Measurements from ENCODE around the gene MED6.
A peak's percentile ranks its signal among the peaks of the same experiment; 100 is the strongest.

Gene MED6

DNA sequence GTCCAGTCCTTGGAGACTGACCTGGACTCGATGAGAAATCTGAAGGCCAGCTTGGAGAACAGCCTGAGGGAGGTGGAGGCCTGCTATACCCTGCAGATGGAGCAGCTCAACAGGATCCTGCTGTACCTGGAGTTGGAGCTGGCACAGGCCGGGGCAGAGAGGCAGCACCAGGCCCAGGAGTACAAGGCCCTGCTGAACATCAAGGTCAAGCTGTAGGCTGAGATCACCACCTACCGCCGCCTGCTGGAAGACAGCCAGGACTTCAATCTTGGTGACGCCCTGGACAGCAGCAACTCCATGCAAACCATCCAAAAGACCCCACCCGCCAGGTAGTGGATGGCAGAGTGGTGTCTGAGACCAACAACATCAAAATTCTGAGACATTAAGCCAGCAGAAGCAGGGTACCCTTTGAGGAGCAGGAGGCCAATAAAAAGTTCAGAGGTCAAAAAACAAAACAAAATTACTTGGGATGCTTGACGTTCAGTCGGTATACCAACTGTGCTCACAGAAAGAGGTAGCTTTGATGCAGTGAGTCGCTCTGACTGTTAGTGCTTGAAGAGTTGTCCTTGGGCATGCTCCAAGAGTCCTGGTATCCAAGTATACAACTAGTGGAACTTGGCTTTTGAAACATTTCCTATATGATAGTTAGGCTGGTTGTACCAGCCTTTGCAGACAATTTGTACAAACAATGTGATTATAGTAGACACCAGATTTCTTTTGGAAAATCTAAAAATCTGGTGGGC, 4.8 kb downstream of the MED6 start:
- DNase-seq, result no peak

DNA sequence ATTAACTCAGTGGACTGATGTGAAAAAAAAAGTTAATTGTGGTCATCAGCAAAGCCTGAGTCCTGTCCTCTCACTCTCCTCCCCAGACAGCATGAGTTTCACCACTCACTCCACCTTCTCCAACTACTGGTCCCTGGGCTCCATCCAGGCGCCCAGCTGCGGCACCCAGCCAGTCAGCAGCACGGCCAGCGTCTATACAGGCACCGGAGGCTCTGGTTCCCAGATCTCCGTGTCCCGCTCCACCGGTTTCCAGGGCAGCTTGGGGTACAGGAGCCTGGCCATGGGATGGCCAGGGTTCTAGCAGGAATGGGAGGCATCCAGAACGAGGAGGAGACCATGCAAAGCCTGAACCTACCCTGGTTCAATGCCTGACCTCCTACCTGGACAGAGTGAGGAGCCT, 6.0 kb downstream of the MED6 start:
- no peak for DNase-seq

DNA sequence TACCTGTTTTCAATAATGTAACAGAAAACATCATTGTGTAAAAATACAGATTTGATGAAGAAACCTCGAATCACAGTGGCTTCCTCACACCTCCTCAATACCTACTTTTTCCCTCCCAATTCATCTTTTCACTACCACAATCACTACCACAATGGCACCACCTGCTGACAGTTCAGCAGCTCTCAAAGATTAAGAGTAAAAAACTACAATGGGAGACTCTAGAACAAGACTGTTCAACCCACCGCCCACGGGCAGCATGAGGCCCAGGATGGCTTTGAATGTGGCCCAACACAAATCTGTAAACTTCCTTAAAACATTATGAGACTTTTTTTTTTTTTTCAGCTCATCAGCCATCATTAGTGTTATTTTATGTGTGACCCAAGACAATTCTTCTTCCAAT, 15.2 kb downstream of the MED6 start:
- DNase-seq, result peak; percentile 6

DNA sequence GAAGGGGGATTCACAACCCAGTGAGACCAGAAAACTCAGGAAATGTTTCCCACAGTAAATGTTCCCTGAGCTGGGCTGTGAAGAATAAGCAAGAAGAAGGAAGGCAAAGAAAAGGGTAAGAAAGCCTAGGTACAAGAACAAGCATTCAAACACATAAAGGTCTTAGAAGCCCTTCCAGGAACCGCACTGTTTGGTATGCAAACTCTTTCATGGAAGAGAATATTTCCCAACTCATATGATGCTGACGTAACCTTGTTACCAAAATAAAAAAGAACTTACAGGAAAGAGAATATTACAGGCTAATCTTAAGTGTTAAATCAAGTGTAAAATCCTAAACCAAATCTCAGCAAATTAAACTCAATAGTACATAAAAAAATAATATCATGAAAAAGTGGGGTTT, 23.6 kb downstream of the MED6 start:
- DNase-seq, result no peak

DNA sequence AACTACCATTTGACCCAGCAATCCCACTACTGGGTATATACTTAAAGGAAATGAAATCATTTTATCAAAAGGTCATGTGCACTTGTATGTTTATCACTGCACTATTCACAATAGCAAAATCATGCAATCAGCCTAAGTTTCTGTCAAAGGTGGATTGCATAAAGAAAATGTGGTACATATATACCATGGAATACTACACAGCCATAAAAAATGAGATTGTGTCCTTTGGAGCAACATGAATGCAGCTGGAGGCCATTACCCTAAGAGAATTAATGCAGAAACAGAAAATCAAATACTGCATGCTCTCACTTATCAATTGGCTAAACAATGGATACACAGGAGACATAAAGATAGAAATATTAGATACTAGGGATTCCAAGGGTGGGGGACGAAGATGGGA, 27.4 kb downstream of the MED6 start:
- DNase-seq, result no peak

DNA sequence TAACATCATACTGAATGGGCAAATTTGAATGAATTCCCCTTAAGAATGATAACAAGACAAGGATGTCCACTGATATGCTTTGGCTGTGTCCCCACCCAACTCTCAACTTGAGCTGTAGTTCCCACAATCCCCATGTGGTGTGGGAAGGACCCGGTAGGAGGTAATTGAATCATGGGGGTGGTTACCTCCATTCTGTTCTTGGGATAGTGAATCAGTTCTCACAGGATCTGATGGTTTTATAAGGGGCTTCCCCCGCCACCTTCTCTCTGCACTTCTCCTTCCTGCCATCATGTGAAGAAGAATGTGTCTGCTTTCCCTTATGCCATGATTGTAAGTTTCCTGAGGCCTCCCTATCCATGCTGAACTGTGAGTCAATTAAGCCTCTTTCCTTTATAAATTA, 29.3 kb downstream of the MED6 start:
- no peak for DNase-seq

DNA sequence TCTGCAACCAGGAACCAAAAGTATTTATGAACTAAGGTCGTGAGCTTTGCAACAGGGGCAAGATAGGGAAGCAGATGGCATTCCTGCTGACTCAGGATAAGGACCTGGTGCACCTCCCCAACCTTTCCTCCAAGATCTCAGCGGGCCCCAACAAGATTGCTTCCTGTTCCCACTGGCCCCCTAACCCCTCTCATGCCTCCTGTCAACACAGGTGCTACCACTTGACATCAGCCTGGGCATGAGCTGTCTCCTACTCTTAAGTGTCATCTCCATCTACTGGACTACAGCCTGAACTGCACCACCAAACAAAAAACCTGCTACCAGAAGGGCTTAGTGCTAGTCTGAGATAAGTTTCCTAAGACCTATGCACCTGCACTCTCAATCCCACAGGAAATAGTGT, 32.7 kb downstream of the MED6 start:
- peak; percentile 65 for DNase-seq

DNA sequence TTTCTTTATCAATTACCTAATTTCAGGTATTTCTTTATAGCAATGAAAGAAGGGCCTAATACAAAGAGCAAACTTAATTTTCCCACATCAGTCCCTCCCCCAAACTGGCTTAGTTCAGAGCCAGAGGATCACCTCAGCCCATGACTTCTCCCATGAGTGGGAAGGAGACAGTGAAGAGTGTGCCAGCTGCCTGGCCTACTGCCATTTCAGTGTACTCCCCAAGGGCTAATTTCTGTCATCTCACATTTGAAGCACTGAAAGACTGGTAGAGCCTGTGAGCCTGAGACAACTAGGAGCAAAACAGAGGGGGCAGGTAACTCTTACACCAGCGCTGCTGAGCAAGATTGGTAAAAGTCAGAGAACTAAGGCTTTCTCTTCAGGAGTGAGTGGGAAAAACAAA, 36.6 kb downstream of the MED6 start:
- no peak for DNase-seq

DNA sequence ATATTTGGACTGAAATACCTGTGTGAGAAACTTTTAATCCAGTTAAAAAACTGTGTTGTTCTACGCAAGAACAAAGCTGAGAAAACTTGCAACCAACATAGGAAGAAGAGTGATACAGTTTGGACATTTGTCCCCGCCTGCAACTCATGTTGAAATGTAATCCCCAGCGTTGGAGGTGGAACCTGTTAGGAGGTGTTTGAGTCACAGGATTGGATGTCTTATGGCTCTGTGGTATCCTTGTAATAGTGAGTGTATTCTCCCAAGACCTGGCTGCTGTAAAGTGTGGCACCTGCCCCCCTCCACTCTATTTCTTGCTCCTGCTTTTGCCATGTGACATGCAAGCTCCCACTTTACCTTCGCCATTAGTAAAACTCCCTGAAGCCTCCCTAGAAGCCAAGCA, 37.0 kb downstream of the MED6 start:
- DNase-seq, result no peak

DNA sequence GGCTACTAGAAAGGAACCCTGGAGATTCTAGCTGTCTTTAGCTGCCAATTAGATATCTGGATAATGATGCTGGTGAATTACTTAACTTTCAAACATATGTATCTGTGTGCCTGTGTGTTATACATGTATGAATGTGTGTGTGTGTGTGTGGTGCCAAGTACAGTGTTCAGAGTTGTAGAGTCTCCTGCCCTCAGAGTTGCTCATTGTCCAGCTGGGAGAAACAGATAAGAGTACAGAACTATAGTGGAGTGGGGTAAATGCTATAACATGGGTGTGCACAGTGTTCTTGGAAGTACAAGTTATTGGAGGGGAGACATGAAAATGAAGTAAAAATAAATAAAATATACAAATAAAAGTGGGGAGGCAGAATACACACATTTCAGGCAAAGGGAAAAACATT, 42.1 kb downstream of the MED6 start:
- DNase-seq, result no peak

DNA sequence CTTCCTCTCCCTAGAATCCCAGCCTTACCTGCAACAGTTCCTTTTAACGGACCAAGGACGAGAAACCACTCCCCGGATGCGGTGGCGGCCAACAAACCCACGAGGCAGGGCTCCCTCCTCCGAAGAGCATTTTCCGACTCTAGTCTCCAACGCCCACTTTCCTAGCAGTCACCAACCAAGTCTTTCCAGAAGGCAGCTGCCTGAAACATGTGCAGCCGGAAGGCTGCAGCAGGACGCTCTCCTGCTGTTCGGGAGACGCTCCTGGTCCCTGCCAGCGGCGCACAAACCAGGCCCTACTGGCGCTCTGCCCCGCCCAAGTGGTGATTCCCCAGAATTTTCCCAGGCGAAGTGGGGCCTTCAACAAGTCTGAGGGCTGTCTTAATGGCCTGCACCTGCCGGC, 44.6 kb downstream of the MED6 start:
- peak; percentile 59 for DNase-seq

DNA sequence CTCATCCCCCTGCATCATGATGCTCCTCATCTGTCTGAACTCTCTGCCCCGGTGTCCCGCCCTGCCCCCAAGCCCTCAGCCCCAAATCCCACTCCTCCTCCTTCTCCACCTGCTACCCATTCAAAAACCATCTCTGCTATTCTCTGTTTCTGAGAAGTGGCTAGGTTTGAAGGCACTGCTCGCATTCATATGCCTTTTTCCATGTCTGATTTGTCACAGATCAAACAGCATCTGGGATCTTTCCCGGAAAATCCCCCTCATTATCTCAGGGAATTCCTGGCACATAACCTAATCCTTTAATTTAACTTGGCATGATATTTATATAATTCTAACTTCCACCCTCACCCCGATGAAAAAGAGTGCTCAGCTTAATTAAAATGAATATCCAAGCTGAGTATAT, 62.4 kb downstream of the MED6 start:
- DNase-seq, result no peak

DNA sequence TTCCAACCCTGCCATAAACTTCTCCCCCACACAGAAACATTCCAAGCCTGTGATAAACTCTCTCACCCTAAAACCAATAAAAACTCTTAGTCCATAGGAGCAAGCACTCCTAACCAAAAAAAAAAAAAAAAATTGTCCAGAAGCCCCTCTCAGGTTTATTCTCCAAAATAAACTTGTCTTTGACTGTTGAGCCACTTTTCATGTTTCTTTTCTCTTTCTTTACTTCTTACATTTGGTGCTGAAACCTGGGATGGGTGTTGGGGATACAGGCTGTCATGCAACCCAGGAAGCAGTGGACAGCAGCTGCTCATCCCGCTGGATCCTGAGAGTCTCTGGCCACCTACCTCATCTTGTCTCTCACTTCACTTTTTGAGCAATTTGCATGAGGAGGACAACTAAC, 63.6 kb downstream of the MED6 start:
- DNase-seq, result no peak

DNA sequence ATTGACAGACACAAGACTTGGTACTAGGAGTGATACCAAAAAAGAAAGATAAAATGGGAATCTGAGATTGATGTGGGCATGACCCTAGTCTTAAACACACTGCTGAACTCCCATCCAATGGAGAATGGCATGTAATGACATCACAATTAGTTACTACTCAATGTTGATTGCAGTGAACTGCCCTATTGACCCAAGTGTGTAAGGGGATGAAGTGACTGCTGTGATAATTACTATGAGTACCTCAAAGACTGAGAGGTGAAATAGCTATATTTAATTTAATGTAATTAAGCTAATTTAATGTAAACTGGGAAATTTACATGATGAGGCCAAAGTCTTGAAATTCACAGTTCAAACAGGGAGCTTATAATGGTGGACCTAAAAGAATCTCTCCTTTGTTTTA, 65.6 kb downstream of the MED6 start, which contains the start of gene ADAM20:
Gene ADAM20 (minus strand): TSS at position 101 of the 400 bp plus-strand sequence. CDS start 10,247 bp downstream, outside the sequence.
- DNase-seq, result no peak

Data from DMS53 (cell line).